GM19372 (cell line): ENCODE data around the gene ZNF423.
A peak's percentile ranks its signal among the peaks of the same experiment; 100 is the strongest.
"Not testable (repeated sequence)": the region's sequence is repeated elsewhere in the genome, so short reads cannot be mapped to it uniquely, and the experiment has no call there.

Experiments
- ATAC-seq: cut with Tn5 transposase; IDR thresholded peaks from one replicate; pipeline ENCODE4 v1.9.1; 2021; ENCODE audit warnings: mild to moderate bottlenecking, low read depth, moderate library complexity; ENCODE audit not compliant: unreplicated experiment

Gene ZNF423

GRCh38 chr16:49874613-49875237 lies 18.8 kb upstream of the ZNF423 start:
- no peak for ATAC-seq

GRCh38 chr16:49871824-49872223 lies 15.9 kb upstream of the ZNF423 start:
- ATAC-seq: not testable (repeated sequence)

DNA sequence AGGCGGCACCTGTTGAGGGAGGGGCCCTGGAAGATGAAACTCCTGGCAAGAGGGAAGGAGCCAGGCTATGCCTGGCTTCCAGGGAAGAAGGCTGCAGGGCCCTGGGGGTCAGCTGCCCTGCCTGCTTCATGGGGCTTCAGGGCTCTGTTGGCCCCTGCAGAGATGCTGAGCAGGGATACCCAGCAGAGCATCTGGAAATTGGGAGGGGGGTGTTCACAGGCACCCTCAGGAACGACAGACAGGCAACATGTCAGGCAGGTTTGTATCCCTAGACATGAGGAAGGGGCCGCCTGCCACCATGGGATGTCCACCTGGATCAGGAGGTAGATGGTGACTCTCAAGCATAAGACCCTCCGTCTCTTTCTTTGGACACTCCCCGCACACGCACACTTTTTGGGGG lies 13.8 kb upstream of the ZNF423 start:
- no peak for ATAC-seq

DNA sequence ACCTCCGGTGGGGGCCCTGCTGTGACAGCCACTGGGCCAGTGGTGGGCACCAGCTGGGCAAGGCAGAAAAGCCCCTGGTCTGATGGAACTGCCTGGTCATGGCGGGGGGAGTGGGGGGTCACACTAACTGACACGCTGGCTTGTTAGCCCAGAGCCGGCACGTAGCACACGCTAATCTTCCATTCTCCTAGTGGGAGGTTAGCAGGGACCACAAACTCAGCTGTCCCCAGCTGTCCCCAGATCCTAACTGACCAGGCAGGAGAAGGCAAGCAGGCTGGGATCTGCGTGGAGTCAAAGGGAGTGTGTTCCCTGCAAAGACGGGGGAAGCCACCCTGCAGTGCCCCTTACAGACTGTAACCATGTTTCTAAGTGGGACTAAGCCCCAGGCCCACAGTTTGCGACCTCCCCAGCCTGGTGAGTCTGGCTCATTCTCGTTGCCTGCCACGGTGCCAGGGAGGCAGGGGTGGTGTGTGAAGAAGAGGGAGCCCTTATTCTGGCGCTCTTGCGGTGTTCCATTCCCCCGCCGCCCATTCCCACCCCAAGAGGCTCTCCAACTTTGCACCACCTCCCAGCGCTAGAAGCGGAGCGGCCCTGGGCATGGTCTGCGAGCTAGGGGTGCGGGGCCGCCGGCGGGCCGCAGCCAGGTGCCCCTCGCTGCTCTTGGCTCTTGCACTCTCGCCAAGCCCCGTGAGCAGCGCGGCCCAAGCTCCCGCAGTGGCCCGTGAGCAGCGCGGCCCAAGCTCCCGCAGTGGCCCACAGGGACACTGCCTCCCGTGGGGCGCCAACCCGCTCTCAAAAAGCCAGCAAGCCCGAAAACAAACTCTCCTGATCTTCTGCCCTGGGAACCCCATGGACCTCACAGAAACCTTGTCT lies 12.1 kb upstream of the ZNF423 start:
- ATAC-seq: no peak

- no peak for ATAC-seq
Observed at GRCh38 chr16:49867234-49867633, 11.3 kb upstream of the ZNF423 start.

DNA sequence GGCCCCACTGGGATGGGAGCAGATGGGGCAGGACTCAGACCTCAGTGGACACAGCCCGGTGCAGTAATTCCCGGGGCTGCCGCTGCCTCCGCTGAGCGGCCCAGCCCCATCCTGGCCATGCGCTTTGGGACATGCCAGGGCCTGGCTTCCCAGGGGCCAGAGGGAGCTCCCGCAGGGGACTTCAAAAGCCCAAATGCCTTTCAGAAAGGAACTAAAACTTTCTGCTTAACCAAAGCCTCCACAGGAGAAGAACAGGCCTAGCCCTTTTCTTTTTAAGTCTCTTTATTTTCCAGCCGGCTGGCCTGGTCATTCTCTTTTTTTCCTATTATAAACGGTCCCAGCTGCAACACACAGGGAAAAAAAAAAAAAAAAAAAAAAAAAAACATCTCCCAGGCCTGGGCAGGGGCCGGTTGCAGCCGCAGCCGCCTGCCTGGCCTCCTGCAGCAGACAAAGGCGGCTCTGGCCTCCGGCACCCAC lies 10.7 kb upstream of the ZNF423 start:
- ATAC-seq: no peak

GRCh38 chr16:49862694-49863093 lies 6.8 kb upstream of the ZNF423 start:
- ATAC-seq: no peak

DNA sequence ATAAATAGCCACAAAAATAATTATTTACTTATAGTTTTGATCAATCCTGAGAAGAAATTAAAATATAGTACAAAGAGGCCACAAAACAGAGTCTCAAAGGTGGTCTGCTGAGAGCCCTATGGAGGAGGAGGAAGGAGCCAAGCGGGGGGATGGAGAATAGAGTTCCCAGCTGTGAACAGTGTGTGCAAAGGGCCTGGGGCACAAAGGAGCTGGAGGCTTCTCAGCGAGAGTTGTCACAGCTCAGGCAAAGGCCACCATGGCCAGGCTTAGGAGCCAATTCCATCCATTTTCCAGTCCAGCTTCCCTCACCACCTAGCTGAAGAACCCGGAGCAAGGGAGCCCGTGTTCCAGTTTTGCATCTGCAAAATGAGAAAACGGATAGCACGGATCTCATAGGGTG lies 5.4 kb upstream of the ZNF423 start:
- ATAC-seq: no peak

- no peak for ATAC-seq
Observed at GRCh38 chr16:49860593-49860992, 4.7 kb upstream of the ZNF423 start.

- no peak for ATAC-seq
Observed at GRCh38 chr16:49859125-49859811, 3.4 kb upstream of the ZNF423 start.

GRCh38 chr16:49858200-49859124 lies 2.5 kb upstream of the ZNF423 start:
- no peak for ATAC-seq

- no peak for ATAC-seq
Observed at GRCh38 chr16:49857423-49858181, 1.7 kb upstream of the ZNF423 start.

DNA sequence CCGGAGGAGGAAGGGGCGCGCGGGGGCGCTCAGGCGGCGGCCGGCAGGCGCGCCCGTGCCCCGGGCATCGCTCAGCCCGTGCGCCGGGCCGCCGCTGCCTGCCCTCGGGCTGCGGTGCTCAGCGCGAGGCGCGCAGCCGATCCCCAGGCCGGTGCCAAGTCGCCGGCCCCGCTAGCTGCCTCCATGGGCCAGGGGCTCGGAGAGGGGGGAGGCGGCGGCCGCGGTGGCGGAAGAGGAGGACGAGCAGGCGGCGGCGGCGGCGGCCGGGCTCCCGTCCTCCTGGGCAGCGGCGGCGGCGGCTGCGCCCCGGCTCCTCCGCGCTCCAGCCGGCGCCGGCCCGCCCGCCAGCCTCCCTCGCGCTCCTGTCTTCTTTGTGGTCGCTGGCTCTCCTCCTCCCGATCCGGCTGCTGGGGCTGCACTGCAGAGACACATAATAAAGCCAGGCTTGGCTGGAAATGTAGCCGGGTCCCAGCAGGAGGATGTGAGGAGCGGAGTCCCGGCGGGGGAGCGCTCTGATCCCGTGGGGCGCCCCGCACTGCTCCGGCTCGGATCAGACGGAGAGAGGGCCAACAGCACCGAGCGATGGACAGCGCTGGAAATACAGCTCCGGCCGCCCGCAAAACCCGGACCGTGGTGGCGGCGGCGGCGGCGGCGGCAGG lies 889 bp upstream of the ZNF423 start:
- ATAC-seq: no peak

GRCh38 chr16:49855280-49855821 lies 561 bp downstream of the ZNF423 start:
- ATAC-seq: peak; percentile 67

DNA sequence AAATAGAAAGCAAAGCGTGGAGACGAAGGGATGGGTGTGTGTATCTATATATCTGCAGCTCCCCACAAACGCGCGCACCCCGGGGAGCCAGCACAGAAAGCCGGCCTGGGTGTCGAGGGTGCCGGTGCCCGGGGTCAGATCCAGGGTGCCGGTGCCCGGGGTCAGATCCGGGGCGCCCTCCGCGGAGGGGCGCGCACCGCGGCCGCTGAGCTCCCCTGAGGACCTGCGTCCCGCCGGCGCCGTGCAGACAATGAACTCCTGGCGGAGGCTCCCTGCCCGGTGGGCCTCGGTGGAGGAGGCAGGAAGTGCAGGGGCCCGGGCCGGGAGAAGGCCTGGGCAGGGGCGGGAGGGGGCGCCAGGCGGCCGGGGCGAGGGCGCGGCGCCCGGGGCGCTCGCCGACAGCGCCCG lies 1.1 kb downstream of the ZNF423 start:
- peak; percentile 21 for ATAC-seq

DNA sequence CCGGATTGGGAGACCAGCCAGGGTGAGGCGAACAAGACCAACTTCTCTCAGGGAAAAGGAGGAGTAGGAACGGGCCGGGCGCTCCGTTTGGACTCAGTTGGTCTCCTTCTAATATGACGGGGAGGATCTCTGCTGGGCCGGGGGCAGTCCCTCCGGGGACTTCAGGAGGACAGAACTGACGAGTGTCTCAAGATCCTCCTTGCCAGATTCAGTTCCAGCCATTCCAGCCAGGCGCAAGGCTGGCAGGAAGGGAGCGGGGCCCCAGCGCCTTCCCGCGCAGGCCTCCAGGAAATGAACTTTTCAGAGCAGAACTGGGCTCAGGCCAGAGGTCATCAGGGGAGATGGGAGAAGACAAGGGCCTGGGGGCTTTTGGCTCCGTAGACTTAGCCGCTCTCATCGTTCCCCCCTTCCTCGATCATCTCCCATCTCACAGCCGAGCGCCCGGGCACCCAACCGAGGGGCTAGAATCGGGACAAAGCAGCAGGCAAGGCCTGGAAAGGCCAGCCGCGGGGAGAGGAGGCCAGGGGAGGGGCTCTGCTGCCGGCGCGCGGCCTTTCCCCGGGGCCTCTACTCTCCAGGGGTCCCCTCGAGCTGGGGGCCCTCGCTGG lies 1.6 kb downstream of the ZNF423 start:
- ATAC-seq: no peak

- ATAC-seq: no peak
Observed at GRCh38 chr16:49852279-49852678, 3.6 kb downstream of the ZNF423 start.

- no peak for ATAC-seq
Observed at GRCh38 chr16:49851468-49851787, 4.5 kb downstream of the ZNF423 start.
